PFSK-1 (cell line): ENCODE measurements around the gene EHD1.

ENCODE experiments used
- POLR2AphosphoS5 ChIP-seq: IDR thresholded peaks from 2 replicates; pipeline ENCODE4 v1.6.1; 2012; ENCODE audit warnings: low read depth, mild to moderate bottlenecking, control low read depth, low read length, moderate library complexity
- TAF1 ChIP-seq: IDR thresholded peaks from 2 replicates; pipeline ENCODE4 v1.6.1; 2012; ENCODE audit warnings: low read length, control low read depth, borderline replicate concordance; ENCODE audit not compliant: insufficient read depth

DNA sequence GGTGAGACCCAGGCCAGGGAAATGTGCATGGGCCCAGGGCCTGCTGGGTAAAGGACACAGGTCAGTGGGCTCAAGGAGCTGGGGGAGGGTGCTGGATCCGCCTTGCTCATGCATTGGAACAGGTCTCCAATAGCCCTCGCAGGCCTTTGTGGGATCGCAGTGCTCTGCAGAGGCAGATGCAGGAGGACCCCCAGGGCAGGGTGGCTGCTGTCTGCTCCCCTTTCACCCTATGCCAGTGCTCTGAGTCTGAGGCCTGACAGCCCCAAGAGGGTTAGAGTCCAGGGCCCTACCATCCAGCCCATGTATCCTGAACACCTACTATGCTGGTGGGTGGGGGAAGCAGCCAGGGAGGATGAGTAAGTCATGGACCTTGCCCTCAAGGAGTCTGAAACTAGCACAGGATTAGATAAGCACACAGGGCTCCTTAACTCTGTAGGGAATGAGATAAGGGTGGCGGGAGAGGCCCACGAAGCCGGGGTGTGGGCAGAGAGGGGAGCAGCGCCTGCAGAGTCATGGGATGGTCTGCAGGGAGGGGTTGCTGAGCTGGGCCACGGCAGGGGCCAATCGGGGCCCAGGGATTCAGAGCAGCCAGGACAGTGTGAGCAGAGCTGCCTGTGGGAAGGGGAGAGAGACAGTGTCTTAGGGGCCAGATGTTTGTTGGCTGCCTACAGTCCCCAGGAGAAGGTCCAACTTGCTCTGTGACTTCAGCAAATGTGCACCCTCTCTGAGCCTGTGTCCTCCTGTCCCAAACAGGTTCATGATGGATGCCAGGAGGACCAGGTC lies 10.5 kb upstream of the EHD1 start:
- TF ChIP-seq TAF1 (no peak), POLR2AphosphoS5 (no peak)
